ENCODE data around the gene EPC1. TPM values are rescaled to one million over a fixed set of nuclear protein-coding genes. Genes with fewer than 3 reads are reported as not detected.

The EPC1 gene
- polyA plus RNA-seq, 1 donor (not counting 4 experiments of a cell fraction or from before 2014, with no cell fraction given): 34.8 TPM

DNA sequence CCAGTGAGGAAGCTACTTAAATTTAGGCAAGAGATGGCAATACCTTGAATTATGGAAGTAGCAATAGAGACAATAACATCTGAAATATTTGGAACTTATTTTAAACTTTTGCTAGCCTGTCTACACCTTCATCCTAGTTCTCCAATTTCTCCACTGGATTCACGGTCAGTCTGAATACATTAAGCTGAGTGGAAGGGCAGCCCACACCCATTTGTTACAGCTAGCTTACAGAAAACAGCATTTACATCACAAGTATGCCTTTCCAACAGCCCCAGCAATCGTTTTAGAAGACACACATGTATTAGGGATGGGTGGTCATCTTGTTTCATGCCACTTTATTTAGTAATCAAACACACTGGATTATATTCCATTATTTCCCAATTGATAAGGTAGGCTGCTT, 16.7 kb downstream of the EPC1 start:
- H3K4me3 ChIP-seq (ENCODE audit: control insufficient read depth in 2 of 3, extremely low read depth in 1 of 3, insufficient read depth in 2 of 3, low read depth in 1 of 3, low read length in 3 of 3): no peak overlapping the region
- no peak overlapping the region for H2AFZ ChIP-seq (ENCODE audit: control insufficient read depth, low read length)
- H3K4me1 ChIP-seq (ENCODE audit: control insufficient read depth, extremely low read depth, insufficient read depth, low read length): peaks cover 16% of the 10 kb centered on the region
- H3K36me3 ChIP-seq (ENCODE audit: control insufficient read depth in 2 of 2, extremely low read depth in 1 of 2, insufficient read depth in 2 of 2, low read length in 2 of 2): peaks cover 0 to 1% of the 10 kb centered on the region in 2 experiments
- H3K79me2 ChIP-seq (ENCODE audit: control insufficient read depth, insufficient read depth, low read length): peaks cover 96% of the 10 kb centered on the region
- peaks cover 6% of the 10 kb centered on the region for H4K20me1 ChIP-seq (ENCODE audit: control insufficient read depth, extremely low read depth, insufficient read depth, low read length)
- H3K9me1 ChIP-seq (ENCODE audit: control insufficient read depth, extremely low read depth, insufficient read depth, low read length): peaks cover 3% of the 10 kb centered on the region
- H3K27ac ChIP-seq (ENCODE audit: control insufficient read depth, insufficient read depth, low read length): no peak overlapping the region
- dilution Hi-C loops (cut with MboI; ENCODE audit: extremely low pct_ligation_motif_present, low sequenced_read_pairs): no loop called here
- H3K4me2 ChIP-seq (ENCODE audit: control insufficient read depth, extremely low read depth, insufficient read depth, low read depth, low read length): no peak overlapping the region
- no peak overlapping the region for H3K9ac ChIP-seq (ENCODE audit: control insufficient read depth, extremely low read depth, insufficient read depth, low read length)
- DNase-seq (ENCODE audit: low read depth, low spot score): no peak
- TF ChIP-seq, protein P1, sequence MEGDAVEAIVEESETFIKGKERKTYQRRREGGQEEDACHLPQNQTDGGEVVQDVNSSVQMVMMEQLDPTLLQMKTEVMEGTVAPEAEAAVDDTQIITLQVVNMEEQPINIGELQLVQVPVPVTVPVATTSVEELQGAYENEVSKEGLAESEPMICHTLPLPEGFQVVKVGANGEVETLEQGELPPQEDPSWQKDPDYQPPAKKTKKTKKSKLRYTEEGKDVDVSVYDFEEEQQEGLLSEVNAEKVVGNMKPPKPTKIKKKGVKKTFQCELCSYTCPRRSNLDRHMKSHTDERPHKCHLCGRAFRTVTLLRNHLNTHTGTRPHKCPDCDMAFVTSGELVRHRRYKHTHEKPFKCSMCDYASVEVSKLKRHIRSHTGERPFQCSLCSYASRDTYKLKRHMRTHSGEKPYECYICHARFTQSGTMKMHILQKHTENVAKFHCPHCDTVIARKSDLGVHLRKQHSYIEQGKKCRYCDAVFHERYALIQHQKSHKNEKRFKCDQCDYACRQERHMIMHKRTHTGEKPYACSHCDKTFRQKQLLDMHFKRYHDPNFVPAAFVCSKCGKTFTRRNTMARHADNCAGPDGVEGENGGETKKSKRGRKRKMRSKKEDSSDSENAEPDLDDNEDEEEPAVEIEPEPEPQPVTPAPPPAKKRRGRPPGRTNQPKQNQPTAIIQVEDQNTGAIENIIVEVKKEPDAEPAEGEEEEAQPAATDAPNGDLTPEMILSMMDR (optimal IDR thresholded peaks at IDR 0.05 in 1 of 3, IDR thresholded peaks at IDR 0.05 in 1 of 3, conservative IDR thresholded peaks at IDR 0.05 in 1 of 3; ENCODE audit: extremely low read depth in 1 of 3, insufficient read depth in 2 of 3, low read length in 3 of 3): no peak
- no peak for TF ChIP-seq EZH2 (IDR thresholded peaks at IDR 0.05; ENCODE audit: low read length)
- no peaks in the 10 kb centered on the region for H3K27me3 ChIP-seq (ENCODE audit: control insufficient read depth, extremely low read depth, insufficient read depth, low read length)
- no peak for FAIRE-seq
- no peaks in the 10 kb centered on the region for H3K9me3 ChIP-seq (ENCODE audit: control insufficient read depth, low read depth, low read length)

DNA sequence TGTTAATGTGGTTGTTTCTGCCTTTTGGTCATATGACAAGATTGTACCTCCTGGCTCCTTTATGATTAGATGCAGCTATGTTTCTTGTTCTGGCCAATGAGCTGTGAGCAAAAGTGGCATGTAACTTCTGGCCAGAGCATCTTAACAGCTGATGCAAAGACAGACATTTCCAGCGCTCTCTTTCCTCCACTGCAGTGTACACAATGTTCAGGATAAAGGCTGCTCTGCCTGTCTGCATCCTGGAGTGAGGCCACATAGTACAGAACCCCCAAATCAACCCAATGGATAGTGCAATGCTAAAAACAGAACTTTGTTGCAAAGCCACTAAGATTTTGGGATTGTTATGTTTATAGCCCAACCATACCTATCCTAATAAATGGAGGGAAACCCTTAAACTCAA, 17.9 kb downstream of the EPC1 start:
- DNase-seq (ENCODE audit: low read depth, low spot score) (no peak), FAIRE-seq (no peak)
- peaks cover 16% of the 10 kb centered on the region for H3K4me1 ChIP-seq (ENCODE audit: control insufficient read depth, extremely low read depth, insufficient read depth, low read length)
- H3K27me3 ChIP-seq (ENCODE audit: control insufficient read depth, extremely low read depth, insufficient read depth, low read length): no peaks in the 10 kb centered on the region
- peaks cover 6% of the 10 kb centered on the region for H4K20me1 ChIP-seq (ENCODE audit: control insufficient read depth, extremely low read depth, insufficient read depth, low read length)
- TF ChIP-seq, protein P1 (optimal IDR thresholded peaks at IDR 0.05 in 1 of 3, IDR thresholded peaks at IDR 0.05 in 1 of 3, conservative IDR thresholded peaks at IDR 0.05 in 1 of 3; ENCODE audit: extremely low read depth in 1 of 3, insufficient read depth in 2 of 3, low read length in 3 of 3): no peak
- TF ChIP-seq EZH2 (IDR thresholded peaks at IDR 0.05; ENCODE audit: low read length): no peak
- H3K4me2 ChIP-seq (ENCODE audit: control insufficient read depth, extremely low read depth, insufficient read depth, low read depth, low read length): no peak overlapping the region
- dilution Hi-C loops (cut with MboI; ENCODE audit: extremely low pct_ligation_motif_present, low sequenced_read_pairs): no loop called here
- no peak overlapping the region for H3K27ac ChIP-seq (ENCODE audit: control insufficient read depth, insufficient read depth, low read length)
- H3K9me3 ChIP-seq (ENCODE audit: control insufficient read depth, low read depth, low read length): no peaks in the 10 kb centered on the region
- no peaks in the 10 kb centered on the region for H3K36me3 ChIP-seq (ENCODE audit: control insufficient read depth in 2 of 2, extremely low read depth in 1 of 2, insufficient read depth in 2 of 2, low read length in 2 of 2)
- no peak overlapping the region for H3K4me3 ChIP-seq (ENCODE audit: control insufficient read depth in 2 of 3, extremely low read depth in 1 of 3, insufficient read depth in 2 of 3, low read depth in 1 of 3, low read length in 3 of 3)
- H3K9me1 ChIP-seq (ENCODE audit: control insufficient read depth, extremely low read depth, insufficient read depth, low read length): peaks cover 3% of the 10 kb centered on the region
- H3K9ac ChIP-seq (ENCODE audit: control insufficient read depth, extremely low read depth, insufficient read depth, low read length): no peak overlapping the region
- peaks cover 97% of the 10 kb centered on the region for H3K79me2 ChIP-seq (ENCODE audit: control insufficient read depth, insufficient read depth, low read length)
- H2AFZ ChIP-seq (ENCODE audit: control insufficient read depth, low read length): no peak overlapping the region
